ENCODE measurements around the gene CCER1. TPM values are rescaled to one million over a fixed set of nuclear protein-coding genes. Genes with fewer than 3 reads are reported as not detected.
A peak's percentile ranks its signal among the peaks of the same experiment; 100 is the strongest.

The CCER1 gene
- total RNA-seq, 8 experiments from 2014 or later: 0.07 to 0.62 (median 0.20) TPM; not detected in 4

DNA sequence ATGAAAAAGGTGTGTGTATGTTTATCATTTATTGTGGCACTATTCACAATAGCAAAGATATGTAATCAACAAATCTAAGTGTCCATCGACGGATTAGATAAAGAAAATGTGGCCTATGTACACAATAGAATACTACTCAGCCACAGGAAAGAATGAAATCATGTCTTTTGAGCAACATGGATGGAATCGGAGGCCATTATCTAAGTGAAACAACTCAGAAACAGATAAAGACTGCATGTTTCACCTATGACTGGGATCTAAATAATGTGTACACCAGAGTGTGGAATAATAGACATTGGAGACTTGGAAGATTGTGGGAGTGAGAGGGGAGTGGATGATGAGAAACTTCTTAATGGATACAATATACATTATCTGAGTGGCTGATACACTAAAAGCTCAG, 44.0 kb downstream of the CCER1 start:
- 90 to 100% (median 95%) methylated on average over 2 to 3 of the region's 3 CpGs; no CpG with 5 or more reads in 2 of the 10 experiments for WGBS, 10 experiments
- no peak overlapping the region for H3K4me3 ChIP-seq
- ATAC-seq (replicated peaks in 6 of 8): no peak
- no peak overlapping the region for H3K27ac ChIP-seq
- no peaks in the 10 kb centered on the region for H3K4me1 ChIP-seq (replicated peaks in 1 of 2)
- in situ Hi-C loops (cut with MboI; ENCODE audit: low pct_unique_long_range_greater_than_20kb in 2 of 9, low sequenced_read_pairs in 9 of 9, unreplicated experiment in 9 of 9): loop anchor here in 2 of 9 experiments (25.0 kb wide), 2 partner anchors 1349 to 1374 kb away; partner anchors contain the start of gene POC1B (in 1 of the 2)

DNA sequence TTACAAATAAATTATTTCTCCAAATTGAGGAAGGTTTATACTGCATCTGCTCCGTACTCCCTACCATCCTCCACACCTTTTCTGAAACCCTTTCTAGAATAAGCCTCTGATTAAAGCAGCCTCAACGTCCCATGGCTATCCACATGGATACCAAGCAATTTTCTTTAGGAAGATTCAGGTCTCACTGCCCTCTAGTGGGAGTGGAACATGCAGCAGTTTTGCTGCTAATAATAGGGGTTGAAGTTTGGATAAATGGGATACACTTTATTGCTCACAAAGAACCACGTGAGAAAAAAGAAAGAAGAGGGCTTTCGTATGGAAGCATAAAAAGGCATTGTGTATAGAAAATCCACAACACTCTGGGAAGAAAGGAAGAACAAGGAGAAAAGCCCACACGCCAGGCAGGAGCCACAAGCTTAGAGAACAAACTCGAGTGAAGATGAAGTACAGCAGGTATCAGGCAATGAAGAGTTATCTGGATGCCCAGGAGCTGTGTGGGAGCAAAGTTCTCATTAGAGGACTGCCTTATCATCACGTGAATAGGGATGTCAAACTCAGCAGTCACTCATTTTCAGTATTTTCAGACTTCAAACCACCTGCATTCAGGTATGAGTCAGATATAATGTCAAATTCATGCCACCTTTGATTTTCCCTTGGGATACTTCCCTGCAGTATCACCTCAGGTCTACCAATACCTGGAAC, 45.8 kb downstream of the CCER1 start:
- Histone ChIP-seq H3K27ac (no peak overlapping the region), H3K4me3 (no peak overlapping the region), H3K4me1 (replicated peaks in 1 of 2) (no peaks in the 10 kb centered on the region)
- ATAC-seq (replicated peaks in 6 of 8): peak in 5 of 8 experiments; percentile 33 to 68 (median 54)
- 17 to 80% (median 36%) methylated on average over 1 to 7 of the region's 7 CpGs for WGBS, 10 experiments
- in situ Hi-C loops (cut with MboI; ENCODE audit: low pct_unique_long_range_greater_than_20kb in 2 of 9, low sequenced_read_pairs in 9 of 9, unreplicated experiment in 9 of 9): loop anchor here in 2 of 9 experiments (25.0 kb wide), 2 partner anchors 1347 to 1372 kb away; partner anchors contain the start of gene POC1B (in 1 of the 2)

DNA sequence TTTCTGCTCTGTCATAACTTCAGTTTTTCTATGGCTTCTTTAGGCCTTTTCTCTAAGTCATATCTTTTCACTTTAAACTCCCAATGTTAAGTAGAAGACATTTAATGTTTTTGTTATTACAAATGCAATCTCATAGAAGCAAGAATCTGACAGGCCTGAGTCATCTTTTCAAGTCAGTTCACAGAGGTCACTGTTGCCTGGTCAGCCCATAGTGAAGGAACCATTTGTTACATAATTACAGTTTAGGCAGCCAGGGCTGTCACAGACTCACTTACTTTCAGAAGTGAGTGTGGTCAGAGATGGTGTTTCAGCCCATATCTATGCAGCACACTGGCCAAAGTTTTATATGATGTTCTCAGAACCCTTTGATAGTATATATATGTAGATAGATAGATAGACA, 46.5 kb downstream of the CCER1 start:
- Histone ChIP-seq H3K4me3 (no peak overlapping the region), H3K4me1 (replicated peaks in 1 of 2) (no peaks in the 10 kb centered on the region), H3K27ac (no peak overlapping the region)
- ATAC-seq (replicated peaks in 6 of 8): peak in 7 of 8 experiments; percentile 69 to 83 (median 73)
- in situ Hi-C loops (cut with MboI; ENCODE audit: low pct_unique_long_range_greater_than_20kb in 2 of 9, low sequenced_read_pairs in 9 of 9, unreplicated experiment in 9 of 9): loop anchor here in 2 of 9 experiments (25.0 kb wide), 2 partner anchors 1346 to 1371 kb away; partner anchors contain the start of gene POC1B (in 1 of the 2)

DNA sequence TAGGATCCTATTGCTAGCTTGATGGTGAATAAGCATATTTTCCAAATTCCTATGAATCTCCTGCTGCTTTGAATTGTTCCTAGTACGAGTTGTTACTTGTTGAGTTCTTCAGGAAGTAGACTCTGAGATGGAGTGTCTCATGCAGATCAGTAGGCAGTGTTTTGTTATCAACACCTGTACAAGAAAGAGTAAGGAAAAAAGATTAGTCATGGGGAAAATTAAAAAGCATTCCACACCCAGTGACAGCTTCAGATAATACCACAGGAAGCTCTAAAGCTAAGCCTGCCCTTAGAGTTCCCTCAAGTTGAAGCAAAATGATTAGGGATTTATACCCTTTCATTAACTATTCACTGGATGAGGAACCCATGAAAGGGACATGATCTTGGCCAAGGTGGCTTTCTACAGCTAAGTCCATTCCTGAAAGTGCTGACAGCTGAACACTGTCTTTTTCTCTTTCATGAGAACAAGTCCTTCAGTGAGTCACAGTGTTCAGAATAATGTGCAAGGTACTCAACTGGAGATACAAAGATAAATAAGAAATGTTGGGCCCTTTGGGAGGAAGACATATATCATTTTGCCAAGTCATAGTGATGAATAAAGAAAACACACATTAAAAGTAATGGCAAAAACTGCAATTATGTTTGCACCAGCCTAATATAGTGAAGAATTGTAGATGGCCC, 49.1 kb downstream of the CCER1 start:
- WGBS, 10 experiments: 33 to 100% (median 86%) methylated on average over 1 of the region's 1 CpG; no CpG with 5 or more reads in 2 of the 10 experiments
- peak in 2 of 8 experiments; percentile 62 to 69 for ATAC-seq (replicated peaks in 6 of 8)
- H3K27ac ChIP-seq: no peak overlapping the region
- H3K4me1 ChIP-seq (replicated peaks in 1 of 2): no peaks in the 10 kb centered on the region
- no peak overlapping the region for H3K4me3 ChIP-seq
- in situ Hi-C loops (cut with MboI; ENCODE audit: low pct_unique_long_range_greater_than_20kb in 2 of 9, low sequenced_read_pairs in 9 of 9, unreplicated experiment in 9 of 9): loop anchor here in 2 of 9 experiments (25.0 kb wide), 2 partner anchors 1344 to 1369 kb away; partner anchors contain the start of gene POC1B (in 1 of the 2)

- 68 to 100% (median 83%) methylated on average over 1 to 2 of the region's 2 CpGs; no CpG with 5 or more reads in 2 of the 10 experiments for WGBS, 10 experiments
- ATAC-seq (replicated peaks in 6 of 8): no peak
- in situ Hi-C loops (cut with MboI; ENCODE audit: low pct_unique_long_range_greater_than_20kb in 2 of 9, low sequenced_read_pairs in 9 of 9, unreplicated experiment in 9 of 9): loop anchor here in 2 of 9 experiments (25.0 kb wide), 2 partner anchors 1340 to 1365 kb away; partner anchors contain the start of gene POC1B (in 1 of the 2)
Observed at GRCh38 chr12:90902596-90902995, 52.4 kb downstream of the CCER1 start.

More at GRCh38 chr12:90902596-90902995, 52.4 kb downstream of the CCER1 start:
- Histone ChIP-seq H3K4me3 (no peak overlapping the region), H3K27ac (no peak overlapping the region), H3K4me1 (replicated peaks in 1 of 2) (no peaks in the 10 kb centered on the region)

Other genes with a start within 250 kb of the CCER1 start
- 1 to 10 TPM in 1 of 8 experiments, not detected in 7; 1.8 TPM for gene EPYC, start 49.8 kb upstream of the CCER1 start, total RNA-seq
- gene KERA, start 102.8 kb upstream of the CCER1 start, total RNA-seq: 1 to 10 TPM in 1 of 8 experiments, under 1 TPM in 2, not detected in 5; 0.09 to 1.8 (median 0.09) TPM
- 100 to 1,000 TPM in 1 of 8 experiments, 10 to 100 TPM in 1, under 1 TPM in 4, not detected in 2; 0.17 to 345 (median 0.52) TPM for gene LUM, start 156.3 kb upstream of the CCER1 start, total RNA-seq
- gene DCN, start 227.6 kb upstream of the CCER1 start, total RNA-seq: 100 to 1,000 TPM in 3 of 8 experiments, 10 to 100 TPM in 1, 1 to 10 TPM in 2, under 1 TPM in 2; 0.11 to 863 (median 30.7) TPM

Data from motor neuron (in vitro differentiated cells).